Measurements from ENCODE around the gene TNFRSF19.

GRCh38 chr13:23716401-23716800 lies 146.2 kb downstream of the TNFRSF19 start:
- TF ChIP-seq CTCF (IDR thresholded peaks at IDR 0.05 in 4 of 5, conservative IDR thresholded peaks at IDR 0.05 in 1 of 5), result no peak
- TF ChIP-seq POLR2A (IDR thresholded peaks at IDR 0.05), result no peak
